ENCODE results near the gene PTPRK.

PTPRK gene

DNA sequence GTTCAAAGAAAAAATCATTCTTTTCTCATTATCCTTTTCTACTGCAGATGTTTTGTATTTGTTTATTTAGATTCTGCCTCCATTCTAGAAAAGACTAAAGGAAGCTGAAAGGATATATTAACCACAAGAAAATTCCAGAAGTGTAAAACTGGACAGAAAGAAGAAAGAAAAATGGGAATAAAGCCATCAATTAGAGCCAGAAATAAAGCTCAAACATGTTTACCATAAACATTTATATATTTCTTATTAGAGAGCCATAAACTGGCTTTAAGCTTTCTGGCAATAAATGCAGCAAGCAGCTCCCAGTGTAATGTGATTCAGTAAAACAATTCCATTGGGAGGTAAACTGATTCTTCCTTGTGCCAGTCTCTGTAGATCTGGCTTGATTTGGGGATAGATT, 244.1 kb downstream of the PTPRK start:
- no peak for DNase-seq

DNA sequence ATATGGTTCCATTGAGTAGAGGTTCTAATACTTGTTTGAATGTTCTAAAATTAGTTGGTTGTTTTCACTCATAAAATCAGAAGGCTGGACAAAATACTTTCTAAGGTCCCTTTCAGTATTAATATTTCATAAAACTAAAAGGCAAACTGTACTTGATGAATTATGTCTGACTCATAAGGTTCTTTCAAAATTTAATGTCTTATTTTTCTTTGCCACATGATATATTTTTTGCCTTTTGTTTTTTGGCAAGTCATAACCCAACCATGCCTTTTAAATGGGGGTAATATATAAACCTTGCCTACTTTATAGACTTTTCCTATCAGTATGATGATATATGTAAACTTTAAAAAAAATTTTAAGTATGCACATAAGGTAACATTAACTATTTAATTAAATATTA, 244.7 kb downstream of the PTPRK start:
- DNase-seq = no peak

- no peak for DNase-seq
Observed at GRCh38 chr6:128275030-128275429, 245.4 kb downstream of the PTPRK start.

GRCh38 chr6:128271527-128271926, 248.9 kb downstream of the PTPRK start:
- DNase-seq = no peak

- DNase-seq = no peak
Observed at GRCh38 chr6:128271011-128271410, 249.4 kb downstream of the PTPRK start.

DNA sequence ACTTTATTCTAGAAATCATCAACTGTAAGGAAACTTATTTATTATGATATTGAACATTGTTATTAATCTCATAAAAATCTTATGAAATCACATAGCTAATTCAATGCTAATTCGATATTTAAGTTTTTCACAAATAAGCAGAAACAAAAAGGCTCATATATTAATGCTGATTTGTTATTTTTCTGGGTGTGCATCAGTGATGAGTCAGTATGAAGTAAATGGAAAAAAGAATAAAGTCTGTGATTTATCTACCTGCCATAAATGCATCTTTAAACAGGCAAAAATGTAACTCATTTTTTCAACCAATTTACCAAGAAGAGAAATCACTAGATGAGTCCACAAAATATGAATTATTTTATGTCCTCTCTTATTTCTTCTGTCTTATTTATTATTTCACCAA, 253.5 kb downstream of the PTPRK start:
- DNase-seq = no peak

- DNase-seq = no peak
Observed at GRCh38 chr6:128265706-128266105, 254.7 kb downstream of the PTPRK start.

DNA sequence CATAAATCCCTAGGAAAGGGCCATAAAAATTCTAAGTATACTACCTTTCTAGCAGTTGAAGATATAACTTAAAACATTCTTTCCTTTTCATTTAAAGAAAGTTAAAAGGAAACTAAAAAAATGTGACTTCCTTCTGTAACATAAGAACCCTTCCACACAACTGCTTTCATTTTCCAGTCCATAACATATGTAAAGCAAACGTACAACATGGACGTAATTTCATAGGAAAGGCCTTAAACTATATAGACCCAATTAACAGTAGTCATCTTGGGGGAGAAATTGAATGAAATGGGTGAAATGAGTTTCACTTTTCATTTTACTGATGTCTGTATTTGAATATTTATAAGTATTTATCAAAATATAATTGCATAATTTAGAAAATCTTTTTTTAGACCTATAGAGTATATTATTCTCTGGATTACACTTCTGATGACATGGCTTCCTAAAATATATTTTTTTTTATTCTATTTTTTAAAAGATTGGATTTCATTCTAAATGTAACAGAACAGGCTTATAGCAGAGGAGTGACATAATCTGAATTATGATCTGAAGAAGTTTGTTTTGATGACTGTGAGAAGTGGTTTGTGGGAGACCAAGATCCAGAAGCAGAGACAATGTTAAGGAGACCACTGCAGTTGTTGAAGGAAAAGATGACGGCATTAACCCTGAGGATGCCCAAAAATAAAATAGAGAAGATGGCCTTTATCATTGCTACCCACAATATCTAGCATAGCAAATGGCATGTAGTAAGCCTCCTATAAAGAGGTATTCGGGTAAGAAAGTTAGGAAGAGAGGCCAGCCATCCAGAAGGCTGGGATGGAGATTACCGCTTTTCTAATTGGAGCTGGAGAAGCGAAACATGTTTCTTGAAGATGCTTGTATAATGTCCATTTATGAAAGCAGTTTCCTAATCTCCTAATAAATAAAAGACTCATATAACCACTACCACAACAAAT, 260.4 kb downstream of the PTPRK start:
- DNase-seq = no peak

- DNase-seq = no peak
Observed at GRCh38 chr6:128259029-128259724, 261.2 kb downstream of the PTPRK start.

DNA sequence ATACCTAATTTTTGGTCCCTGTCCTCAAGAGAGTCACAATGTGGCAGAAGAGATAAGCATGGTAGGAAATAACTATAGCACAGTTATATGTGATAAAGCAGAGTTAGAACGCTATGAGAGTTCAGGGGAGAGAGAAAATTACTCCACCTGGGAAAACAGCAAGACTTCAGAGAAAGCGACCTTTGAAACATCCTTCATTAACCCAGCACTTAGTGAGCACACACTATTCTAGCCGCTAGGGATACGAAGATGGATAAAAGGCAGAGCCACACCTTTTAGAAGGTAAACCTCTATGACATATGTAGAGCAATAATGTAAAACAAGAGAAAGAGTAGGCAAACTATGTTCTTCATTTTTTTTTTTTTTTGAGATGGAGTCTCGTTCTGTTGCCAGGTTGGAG, 264.3 kb downstream of the PTPRK start:
- DNase-seq = no peak

DNA sequence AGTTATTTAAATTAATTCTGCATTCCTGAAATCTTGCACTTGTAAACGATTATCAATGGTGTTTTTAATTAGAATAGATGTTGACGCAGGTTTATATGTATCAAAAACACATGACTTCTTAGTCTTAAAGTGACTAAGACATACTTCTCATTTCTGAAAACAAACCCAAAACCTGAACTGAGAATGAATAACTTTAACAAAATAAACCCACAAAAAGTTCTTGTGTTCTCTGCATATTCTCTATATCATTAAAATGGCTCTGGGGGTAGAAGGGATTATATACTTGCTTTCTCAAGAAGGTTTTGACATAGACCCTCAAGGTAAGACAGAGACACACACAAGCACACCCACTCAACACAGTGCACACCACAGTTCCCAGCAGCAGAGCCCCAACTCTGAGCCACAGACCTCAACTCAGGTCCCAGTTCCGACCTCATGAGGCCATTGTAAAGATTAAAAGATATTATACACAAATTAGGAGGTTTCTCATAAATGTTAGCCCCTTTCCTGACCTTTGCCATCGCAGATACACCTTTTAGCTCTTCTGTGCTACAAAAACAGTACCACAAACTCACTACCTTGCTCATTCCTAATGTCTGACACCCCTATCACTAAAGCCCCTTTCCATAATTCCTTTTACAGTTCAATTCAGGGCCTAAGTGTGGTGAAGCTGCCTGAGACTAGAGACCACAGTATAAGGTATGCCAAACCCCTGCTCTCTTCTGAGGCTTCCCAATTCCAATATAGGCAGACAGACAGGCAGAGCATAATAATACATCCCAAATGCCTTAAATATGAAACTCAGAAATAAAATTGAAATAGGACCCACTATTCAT, 267.8 kb downstream of the PTPRK start:
- DNase-seq = no peak

DNA sequence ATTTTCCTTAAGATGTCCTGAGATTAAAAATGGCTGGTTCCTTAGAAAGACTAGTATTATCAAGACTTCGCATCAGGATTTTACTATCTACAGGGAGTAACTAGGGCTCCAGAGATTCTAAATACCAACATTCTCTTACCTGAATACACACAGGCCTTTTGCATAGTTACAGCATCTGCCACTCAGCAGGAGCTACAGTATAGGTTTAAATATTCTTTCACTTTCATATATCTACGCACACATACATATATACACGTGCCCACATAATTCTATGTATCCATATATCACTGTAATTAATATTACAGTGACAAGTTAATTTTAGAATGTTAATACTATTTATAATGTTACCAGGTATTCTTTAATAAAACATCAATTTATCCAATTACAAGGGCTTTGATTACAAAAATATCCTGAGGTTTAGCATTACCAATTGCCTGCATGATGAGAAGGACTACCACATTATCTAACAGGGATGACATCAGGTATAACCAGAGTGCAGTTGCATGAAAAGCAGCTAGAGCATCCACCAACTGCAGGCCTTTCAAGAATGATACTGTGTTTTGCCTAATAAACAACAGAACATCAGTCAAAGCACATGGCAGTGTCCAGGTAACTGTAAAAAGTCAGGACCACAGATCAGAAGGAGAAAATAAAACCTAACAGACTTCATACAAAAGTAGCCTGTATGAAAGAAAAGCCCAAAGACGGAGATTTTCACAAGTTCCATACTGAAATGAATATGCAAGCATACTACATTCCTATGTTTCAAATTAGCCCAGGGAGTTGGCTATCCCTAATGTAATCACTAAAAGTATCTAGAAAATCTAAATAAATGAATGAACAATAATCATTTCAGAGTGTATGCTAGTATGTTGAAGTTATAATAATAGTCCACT, 268.7 kb downstream of the PTPRK start:
- DNase-seq = no peak

GRCh38 chr6:128250370-128251070, 269.9 kb downstream of the PTPRK start:
- DNase-seq = no peak

- DNase-seq = no peak
Observed at GRCh38 chr6:128249429-128249828, 271.0 kb downstream of the PTPRK start.

- DNase-seq = no peak
Observed at GRCh38 chr6:128246472-128247260, 273.7 kb downstream of the PTPRK start.

- DNase-seq = no peak
Observed at GRCh38 chr6:128244751-128245405, 275.5 kb downstream of the PTPRK start.

DNA sequence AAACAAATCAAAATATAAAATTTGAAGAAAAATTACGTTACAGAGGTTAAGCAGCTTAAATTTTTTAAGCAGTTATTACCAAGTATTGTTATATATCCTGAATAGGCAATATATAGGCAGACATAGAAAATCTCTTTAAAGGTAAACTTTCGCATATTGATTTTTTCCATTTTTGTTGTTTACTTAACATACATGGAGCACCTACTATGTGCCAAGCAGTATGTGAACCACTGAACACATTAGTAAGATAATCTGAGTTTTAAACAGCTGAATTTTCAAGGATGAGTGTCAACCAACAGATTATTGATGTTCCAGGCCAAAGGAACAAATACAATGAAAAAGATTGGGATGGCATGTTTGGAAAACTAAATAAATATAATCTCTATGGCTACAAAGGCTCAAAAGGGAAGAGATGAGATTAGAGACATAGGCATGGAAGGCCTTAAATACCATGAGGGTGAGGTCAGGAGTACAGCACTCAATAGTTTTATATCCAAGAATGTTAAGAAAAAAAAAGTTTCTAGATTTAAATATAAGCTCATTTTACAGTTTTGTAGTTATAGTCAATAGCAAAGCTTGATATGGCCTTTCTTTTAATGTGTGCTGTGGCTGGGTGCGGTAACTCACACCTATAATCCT, 277.5 kb downstream of the PTPRK start:
- DNase-seq = no peak

DNA sequence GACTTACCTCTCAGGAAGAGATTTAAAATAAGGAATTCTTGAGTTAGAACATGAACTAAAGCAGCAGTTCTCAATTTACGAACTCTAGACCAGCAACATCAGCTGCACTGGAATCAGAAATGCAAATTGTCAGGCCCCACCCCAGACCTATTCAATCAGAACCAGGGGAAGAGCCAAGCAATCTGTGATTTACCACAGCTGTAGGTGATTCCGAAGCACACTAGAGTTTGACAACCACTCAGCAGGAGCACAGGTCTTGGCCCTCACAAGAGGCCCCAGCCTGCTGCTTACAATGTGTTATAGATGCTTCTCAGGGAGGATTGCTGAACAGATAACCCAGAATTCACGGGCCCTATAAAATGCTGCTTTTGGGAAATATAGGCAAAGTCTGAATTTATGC, 279.2 kb downstream of the PTPRK start:
- no peak for DNase-seq

DNA sequence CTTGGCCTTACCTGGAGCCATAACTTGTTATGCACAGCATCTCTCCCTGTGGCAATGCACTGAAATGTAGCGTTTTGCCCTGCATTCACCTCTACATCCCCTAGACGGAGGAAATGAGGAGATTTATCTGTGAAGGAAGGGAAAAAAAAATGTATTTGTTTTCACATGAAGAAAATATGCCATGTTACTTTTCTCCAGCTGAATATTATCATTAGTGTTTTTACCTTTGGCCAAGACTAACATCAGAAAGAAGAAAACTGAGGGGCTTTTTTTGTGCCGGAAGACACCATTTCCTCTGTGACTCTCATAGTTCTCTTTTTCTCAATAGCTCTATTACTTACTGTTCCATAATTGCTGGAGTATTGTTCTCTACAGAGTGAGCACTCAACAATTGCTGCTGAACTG, 280.4 kb downstream of the PTPRK start:
- no peak for DNase-seq

GRCh38 chr6:128239146-128239545, 281.3 kb downstream of the PTPRK start:
- no peak for DNase-seq

Data from NCI-H1417 treated with DMSO at 0.1 percent for 48 hours (cell line).